WTC11 (cell line): ENCODE data around the gene ZFHX3. TPM values are rescaled to one million over a fixed set of nuclear protein-coding genes. Genes with fewer than 3 reads are reported as not detected.

Experiments
- ATAC-seq: fragments of 200-7000 bp; cut with Tn5 transposase; 2 replicates; pipeline ENCODE4 v1.10.0; 2021; ENCODE audit warnings: mild to moderate bottlenecking, moderate library complexity
- CTCF ChIA-PET: fragments of 300-600 bp; sonication (Branson Sonifier 250); formaldehyde crosslinking; loops from one replicate; lab custom pipeline; 2021; ENCODE audit warnings: antibody characterized with exemption; lab: Charles Lee
- POLR2A ChIA-PET: fragments of 350-600 bp; sonication (Branson Sonifier 250); formaldehyde crosslinking; loops from one replicate; lab custom pipeline; 2021; ENCODE audit warnings: antibody characterized with exemption; lab: Charles Lee
- DNase-seq: peaks from one replicate; pipeline ENCODE4 v3.0.0; 2021; ENCODE audit warnings: low spot score
- H3K27ac Mint-ChIP-seq: 2 replicates; pipeline ENCODE4 v1.8.0; 2021; ENCODE audit warnings: mixed read lengths
- H3K27me3 Mint-ChIP-seq: 2 replicates; pipeline ENCODE4 v1.8.0; 2021; ENCODE audit warnings: low read depth, mild to moderate bottlenecking, moderate library complexity, mixed read lengths
- H3K36me3 Mint-ChIP-seq: 2 replicates; pipeline ENCODE4 v1.8.0; 2021; ENCODE audit warnings: mixed read lengths
- H3K4me1 Mint-ChIP-seq: 2 replicates; pipeline ENCODE4 v1.8.0; 2022; ENCODE audit warnings: mixed read lengths
- H3K4me3 Mint-ChIP-seq: 2 replicates; pipeline ENCODE4 v1.8.0; 2021; ENCODE audit warnings: mild to moderate bottlenecking, moderate library complexity, mixed read lengths
- H3K9me3 Mint-ChIP-seq: 2 replicates; pipeline ENCODE4 v1.8.0; 2021; ENCODE audit warnings: mixed read lengths
- ELF4 ChIP-seq: sonication (generic); formaldehyde crosslinking; IDR thresholded peaks from 2 replicates; pipeline ENCODE4 v1.8.1; 2022; ENCODE audit warnings: low read depth, mild to moderate bottlenecking, moderate library complexity, missing genetic modification reagents
- FOXP1 ChIP-seq: sonication (generic); formaldehyde crosslinking; IDR thresholded peaks from 2 replicates; pipeline ENCODE4 v1.8.0; 2022; ENCODE audit warnings: missing genetic modification reagents, mild to moderate bottlenecking, moderate library complexity, borderline replicate concordance
- GABPB1 ChIP-seq: sonication (generic); formaldehyde crosslinking; IDR thresholded peaks from 2 replicates; pipeline ENCODE4 v1.8.1; 2023; ENCODE audit warnings: mild to moderate bottlenecking, missing genetic modification reagents
- GTF2I ChIP-seq: fragments of 250-450 bp; sonication (Bioruptor Pico); conservative IDR thresholded peaks from 2 replicates; pipeline ENCODE4 v1.4.0; 2021; ENCODE audit warnings: mild to moderate bottlenecking
- HMGA2 ChIP-seq: fragments of 250-450 bp; sonication (Bioruptor Pico); IDR thresholded peaks from 2 replicates; pipeline ENCODE4 v1.4.0; 2021; ENCODE audit warnings: mild to moderate bottlenecking, moderate library complexity
- MLX ChIP-seq: sonication (generic); formaldehyde crosslinking; IDR thresholded peaks from 2 replicates; pipeline ENCODE4 v1.8.1; 2023; ENCODE audit warnings: mild to moderate bottlenecking, missing genetic modification reagents, moderate library complexity
- MYBL2 ChIP-seq: sonication (generic); formaldehyde crosslinking; IDR thresholded peaks from 2 replicates; pipeline ENCODE4 v1.8.1; 2023; ENCODE audit warnings: mild to moderate bottlenecking, moderate library complexity, missing genetic modification reagents
- PRDM15 ChIP-seq: sonication (generic); formaldehyde crosslinking; IDR thresholded peaks from 2 replicates; pipeline ENCODE4 v1.8.0; 2022; ENCODE audit warnings: missing genetic modification reagents
- PRRX2 ChIP-seq: fragments of 250-450 bp; sonication (Bioruptor Pico); IDR thresholded peaks from 2 replicates; pipeline ENCODE4 v1.8.0; 2021; ENCODE audit warnings: mild to moderate bottlenecking
- SMAD4 ChIP-seq: sonication (generic); formaldehyde crosslinking; IDR thresholded peaks from 2 replicates; pipeline ENCODE4 v1.8.0; 2022; ENCODE audit warnings: mild to moderate bottlenecking, missing genetic modification reagents
- STAT6 ChIP-seq: sonication (generic); formaldehyde crosslinking; conservative IDR thresholded peaks from 2 replicates; pipeline ENCODE4 v1.8.1; 2023; ENCODE audit warnings: mild to moderate bottlenecking, low read depth, missing genetic modification reagents, moderate library complexity
- TCF7 ChIP-seq: sonication (generic); formaldehyde crosslinking; IDR thresholded peaks from 2 replicates; pipeline ENCODE4 v1.8.0; 2022; ENCODE audit warnings: mild to moderate bottlenecking, low read depth, missing genetic modification reagents, moderate library complexity
- TEAD1 ChIP-seq: sonication (generic); formaldehyde crosslinking; IDR thresholded peaks from 2 replicates; pipeline ENCODE4 v1.8.0; 2022; ENCODE audit warnings: mild to moderate bottlenecking, missing genetic modification reagents
- USF1 ChIP-seq: sonication (generic); formaldehyde crosslinking; IDR thresholded peaks from 2 replicates; pipeline ENCODE4 v1.8.0; 2022; ENCODE audit warnings: mild to moderate bottlenecking, missing genetic modification reagents
- ZMAT4 ChIP-seq: fragments of 250-450 bp; sonication (Bioruptor Pico); IDR thresholded peaks from 2 replicates; pipeline ENCODE4 v1.9.0; 2021; ENCODE audit warnings: mild to moderate bottlenecking
- ZNF121 ChIP-seq: sonication (generic); formaldehyde crosslinking; IDR thresholded peaks from 2 replicates; pipeline ENCODE4 v1.8.0; 2023; ENCODE audit warnings: missing genetic modification reagents
- ZNF281 ChIP-seq: sonication (generic); formaldehyde crosslinking; IDR thresholded peaks from 2 replicates; pipeline ENCODE4 v1.8.0; 2023; ENCODE audit warnings: mild to moderate bottlenecking, missing genetic modification reagents
- ZNF671 ChIP-seq: fragments of 250-450 bp; sonication (Bioruptor Pico); IDR thresholded peaks from 2 replicates; pipeline ENCODE4 v1.8.0; 2021; ENCODE audit warnings: mild to moderate bottlenecking
- total RNA-seq: library from RNA; stranded (reverse); gene quantifications from 3 replicates; pipeline ENCODE4 v1.2.3, GENCODE V29; 2021

ZFHX3 gene
- total RNA-seq, 1 experiment from 2014 or later = 5.7 TPM

GRCh38 chr16:72854267-72854959 lies 193.5 kb downstream of the ZFHX3 start:
- H3K27me3 Mint-ChIP-seq = no peaks in the 10 kb centered on the region; the same call in 1 of the 2 replicates
- no peak overlapping the region for H3K4me3 Mint-ChIP-seq
- TF ChIP-seq GABPB1 (CRISPR knock-in tag) = no peak
- TF ChIP-seq ZNF671 = no peak
- TF ChIP-seq ZMAT4 = no peak
- no peak for TF ChIP-seq USF1 (CRISPR knock-in tag)
- TF ChIP-seq MLX = no peak
- no peak for TF ChIP-seq FOXP1 (CRISPR knock-in tag)
- TF ChIP-seq ZNF281 = no peak
- TF ChIP-seq ZNF121 = no peak
- TF ChIP-seq MYBL2 = no peak
- no peak for TF ChIP-seq HMGA2 (CRISPR knock-in tag)
- TF ChIP-seq, all 79 proteins: peak for 0
- Mint-ChIP-seq H3K36me3 (no peaks in the 10 kb centered on the region), H3K27ac (no peak overlapping the region), H3K4me1 (peaks cover 17% of the 10 kb centered on the region), H3K9me3 (no peaks in the 10 kb centered on the region)
- DNase-seq = no peak
- no peak for ATAC-seq
- POLR2A ChIA-PET = no interaction called here
- CTCF ChIA-PET = interaction anchor here (0.6 to 1.5 kb wide), 5 partner anchors 9 to 659 kb away, joined by 3 to 9 read pairs (median 4); no protein-coding TSS in a partner anchor

- ATAC-seq (no peak), DNase-seq (no peak)
- Mint-ChIP-seq H3K4me3 (no peak overlapping the region), H3K27ac (no peak overlapping the region), H3K36me3 (no peaks in the 10 kb centered on the region), H3K4me1 (peaks cover 23% of the 10 kb centered on the region), H3K27me3 (no peaks in the 10 kb centered on the region; the same call in 1 of the 2 replicates), H3K9me3 (no peaks in the 10 kb centered on the region)
- ChIA-PET CTCF (interaction anchor here (0.6 to 1.5 kb wide), 6 partner anchors 8 to 658 kb away, joined by 3 to 9 read pairs (median 4); no protein-coding TSS in a partner anchor), POLR2A (no interaction called here)
- TF ChIP-seq GABPB1 (CRISPR knock-in tag) (no peak), TEAD1 (CRISPR knock-in tag) (no peak), ELF4 (CRISPR knock-in tag) (no peak), TCF7 (CRISPR knock-in tag) (no peak), ZMAT4 (no peak)
These were observed 194.2 kb downstream of the ZFHX3 start for GRCh38 chr16:72853575-72854266.

- Mint-ChIP-seq H3K36me3 (no peaks in the 10 kb centered on the region), H3K9me3 (no peaks in the 10 kb centered on the region), H3K4me3 (no peak overlapping the region), H3K4me1 (peaks cover 34% of the 10 kb centered on the region), H3K27ac (no peak overlapping the region), H3K27me3 (no peaks in the 10 kb centered on the region; the same call in 1 of the 2 replicates)
- POLR2A ChIA-PET = no interaction called here
- ATAC-seq = no peak
- CTCF ChIA-PET = no interaction called here
- DNase-seq = no peak
- TF ChIP-seq ZNF121 = no peak
- TF ChIP-seq PRDM15 (CRISPR knock-in tag) = no peak
- TF ChIP-seq SMAD4 (CRISPR knock-in tag) = no peak
- TF ChIP-seq ELF4 (CRISPR knock-in tag) = no peak
- TF ChIP-seq GTF2I (CRISPR knock-in tag) = no peak
- TF ChIP-seq PRRX2 = no peak
- TF ChIP-seq MLX = no peak
- no peak for TF ChIP-seq STAT6
These were observed 195.5 kb downstream of the ZFHX3 start for GRCh38 chr16:72852421-72852820.
